GM18868 (cell line): ENCODE measurements around the gene FASTK.

Source experiments
- ATAC-seq: cut with Tn5 transposase; IDR thresholded peaks from one replicate; pipeline ENCODE4 v1.9.1; 2021; ENCODE audit warnings: mild to moderate bottlenecking, moderate library complexity; ENCODE audit not compliant: unreplicated experiment

Gene FASTK

GRCh38 chr7:151083071-151083823, 2.6 kb upstream of the FASTK start, which contains the start of gene TMUB1:
Gene TMUB1 (minus strand): TSS chr7:151083493. CDS start chr7:151082563, 930 bp downstream.
- ATAC-seq: peak; percentile 48

GRCh38 chr7:151082141-151083070, 1.8 kb upstream of the FASTK start:
- ATAC-seq: no peak

DNA sequence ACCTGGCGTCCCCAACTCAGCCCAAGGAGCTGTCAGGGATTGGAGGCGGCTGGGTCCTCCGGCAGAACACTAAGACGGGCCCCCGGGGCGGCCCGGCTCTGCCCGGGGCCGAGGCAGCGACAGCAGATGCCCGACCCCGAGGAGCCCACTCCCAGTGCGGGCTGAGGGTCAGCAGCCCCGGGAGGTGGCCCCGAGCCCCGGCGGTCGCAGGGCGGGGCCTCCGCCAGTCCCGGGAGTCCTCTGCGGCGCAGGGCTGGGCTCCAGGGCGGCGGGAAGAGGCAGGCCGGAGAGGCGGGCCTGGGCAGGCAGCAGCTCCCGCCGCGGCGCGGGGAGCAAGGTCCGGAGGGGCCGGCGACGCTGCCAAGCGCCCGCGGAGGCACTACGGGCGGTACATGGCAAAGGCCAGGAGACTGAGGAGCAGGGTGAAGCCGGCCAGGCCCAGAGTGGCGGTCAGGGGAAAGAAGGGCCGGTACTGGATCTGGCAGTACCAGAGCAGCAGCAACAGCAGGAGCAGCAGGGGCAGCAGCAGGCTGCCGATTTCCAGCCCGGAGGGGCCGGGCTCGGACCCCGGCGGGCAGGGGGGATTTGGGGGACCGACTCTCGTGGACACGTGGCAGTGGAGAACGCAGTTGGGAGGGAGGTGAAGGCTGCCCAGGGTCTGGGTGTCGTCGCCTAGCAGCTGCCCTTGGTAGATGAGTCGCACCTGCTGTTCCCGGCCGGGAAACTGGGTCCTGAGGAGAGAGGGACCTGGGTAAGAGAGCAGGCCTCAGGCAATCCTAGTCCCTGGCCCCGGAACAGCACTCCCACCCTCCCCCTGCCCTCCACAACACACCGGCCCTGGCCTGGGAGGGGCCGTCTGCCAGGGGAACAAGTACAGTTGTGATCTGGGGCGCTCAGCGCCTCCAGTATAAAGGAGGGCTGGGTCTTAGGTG, 827 bp upstream of the FASTK start:
- ATAC-seq: no peak

- ATAC-seq: no peak
Observed at GRCh38 chr7:151080067-151080521, 515 bp downstream of the FASTK start.

DNA sequence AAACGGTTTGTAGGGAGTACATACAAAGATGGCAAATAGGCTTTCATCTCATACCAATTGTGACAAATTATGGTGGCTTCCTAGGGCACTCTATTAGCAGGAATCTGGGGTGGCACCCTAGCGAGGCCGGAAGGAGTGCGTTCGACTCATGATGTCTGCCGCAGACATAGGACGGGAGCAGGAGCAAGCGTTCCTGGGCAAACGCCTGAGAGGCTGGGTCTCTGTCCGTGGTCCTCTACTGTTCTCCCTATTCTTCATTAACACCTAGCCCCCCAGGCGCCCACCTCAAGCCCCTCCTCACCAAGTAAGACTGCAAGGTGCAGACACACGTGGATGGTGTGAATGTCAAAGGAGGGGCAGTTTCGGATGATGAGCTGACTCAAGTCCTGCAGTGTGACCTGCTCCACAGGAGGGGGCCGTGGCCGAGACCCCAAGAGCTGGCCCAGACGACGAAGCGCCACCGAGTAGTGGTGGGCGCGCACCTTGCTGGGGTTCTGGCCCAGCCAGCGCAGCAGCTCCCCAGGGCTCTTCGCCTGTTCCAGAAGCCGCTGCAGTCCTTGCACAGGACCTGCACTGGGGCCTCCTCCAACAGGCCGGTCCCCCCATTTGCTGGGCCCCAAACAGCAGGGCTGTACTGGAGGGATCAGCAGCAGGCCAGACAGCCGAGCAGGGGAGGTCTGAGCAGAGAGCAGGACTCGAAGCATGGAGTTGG, 1.3 kb downstream of the FASTK start:
- no peak for ATAC-seq

DNA sequence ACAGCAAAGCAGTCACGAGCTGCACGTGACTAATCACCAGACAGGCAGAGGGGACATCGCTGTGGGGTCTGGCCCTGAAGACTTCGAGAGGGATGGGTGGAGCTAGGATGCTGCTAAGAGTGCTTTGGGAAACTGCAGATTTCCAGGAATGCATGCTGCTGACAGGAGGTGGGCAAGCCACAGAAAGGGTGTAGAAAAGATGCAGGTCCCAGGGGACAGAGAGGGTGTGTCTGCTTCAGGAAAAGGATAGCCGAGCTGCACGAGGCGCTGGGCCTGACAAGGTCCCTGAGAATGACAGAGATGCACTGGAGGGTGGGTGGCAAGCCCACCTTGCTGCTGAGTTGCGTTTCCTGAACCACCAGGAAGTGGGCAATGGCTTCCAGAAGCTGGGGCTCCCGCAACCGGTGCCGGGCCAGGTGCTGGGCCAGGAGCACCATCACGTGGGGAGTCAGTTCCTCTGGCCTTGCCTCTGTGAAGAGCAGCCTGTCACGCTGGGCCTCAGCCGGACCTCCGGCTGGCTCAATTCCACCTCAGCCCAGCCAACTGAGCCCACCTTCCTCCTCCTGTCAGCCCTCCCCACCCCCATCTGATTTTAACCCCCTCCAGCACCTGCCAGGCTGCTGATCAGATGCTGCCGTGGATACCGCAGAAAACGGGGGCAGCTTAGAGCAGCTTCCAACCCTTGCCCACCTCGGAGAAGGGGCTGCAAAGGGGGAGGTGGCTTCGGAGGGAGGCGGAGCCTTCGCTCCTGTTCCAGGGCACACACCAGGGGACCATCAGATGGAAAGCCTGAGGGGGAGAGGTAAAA, 2.2 kb downstream of the FASTK start:
- ATAC-seq: no peak

DNA sequence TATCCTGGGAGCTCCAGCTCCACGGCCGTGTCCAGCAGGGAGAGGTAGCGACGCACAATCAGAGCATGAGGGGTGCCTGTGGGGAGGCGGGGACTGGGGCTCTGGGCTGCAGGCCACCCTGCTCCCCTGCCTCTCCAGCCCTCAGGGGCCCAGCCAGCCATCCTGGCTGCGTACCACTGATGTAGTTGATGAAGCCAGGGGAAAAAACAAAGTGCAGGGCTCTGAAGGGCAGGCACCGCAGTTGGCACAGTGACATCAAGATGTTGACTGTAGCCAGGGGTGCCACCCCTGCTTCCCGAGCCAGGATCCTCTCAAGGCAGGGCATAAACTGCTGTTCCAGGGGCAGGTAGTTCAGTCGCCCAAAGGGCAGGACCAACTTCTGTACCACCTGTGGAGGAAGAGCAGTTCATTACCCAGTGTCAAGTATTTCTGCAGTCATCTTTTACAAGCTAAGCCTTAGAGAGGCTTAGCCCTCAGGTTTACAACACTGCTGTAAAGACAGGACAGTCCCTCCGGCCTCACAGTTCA, 2.8 kb downstream of the FASTK start:
- ATAC-seq: no peak

GRCh38 chr7:151076863-151077704, 3.5 kb downstream of the FASTK start:
- no peak for ATAC-seq

- no peak for ATAC-seq
Observed at GRCh38 chr7:151075978-151076426, 4.6 kb downstream of the FASTK start.

DNA sequence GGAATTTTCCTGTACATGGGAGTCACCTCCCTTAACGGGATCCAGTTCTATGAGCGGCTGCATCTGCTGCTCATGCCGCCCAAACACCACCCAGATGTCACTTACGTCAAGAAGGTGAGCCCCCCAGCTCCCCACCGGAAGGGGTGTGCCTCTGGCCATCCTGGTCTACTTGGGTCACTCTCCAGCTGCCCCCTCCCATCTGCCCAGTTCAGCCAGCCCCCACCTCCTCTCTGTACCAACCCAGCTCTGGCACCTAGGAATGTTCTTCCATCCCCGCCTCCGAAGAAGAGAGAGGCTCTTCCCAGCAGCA, 5.0 kb downstream of the FASTK start:
- ATAC-seq: no peak

DNA sequence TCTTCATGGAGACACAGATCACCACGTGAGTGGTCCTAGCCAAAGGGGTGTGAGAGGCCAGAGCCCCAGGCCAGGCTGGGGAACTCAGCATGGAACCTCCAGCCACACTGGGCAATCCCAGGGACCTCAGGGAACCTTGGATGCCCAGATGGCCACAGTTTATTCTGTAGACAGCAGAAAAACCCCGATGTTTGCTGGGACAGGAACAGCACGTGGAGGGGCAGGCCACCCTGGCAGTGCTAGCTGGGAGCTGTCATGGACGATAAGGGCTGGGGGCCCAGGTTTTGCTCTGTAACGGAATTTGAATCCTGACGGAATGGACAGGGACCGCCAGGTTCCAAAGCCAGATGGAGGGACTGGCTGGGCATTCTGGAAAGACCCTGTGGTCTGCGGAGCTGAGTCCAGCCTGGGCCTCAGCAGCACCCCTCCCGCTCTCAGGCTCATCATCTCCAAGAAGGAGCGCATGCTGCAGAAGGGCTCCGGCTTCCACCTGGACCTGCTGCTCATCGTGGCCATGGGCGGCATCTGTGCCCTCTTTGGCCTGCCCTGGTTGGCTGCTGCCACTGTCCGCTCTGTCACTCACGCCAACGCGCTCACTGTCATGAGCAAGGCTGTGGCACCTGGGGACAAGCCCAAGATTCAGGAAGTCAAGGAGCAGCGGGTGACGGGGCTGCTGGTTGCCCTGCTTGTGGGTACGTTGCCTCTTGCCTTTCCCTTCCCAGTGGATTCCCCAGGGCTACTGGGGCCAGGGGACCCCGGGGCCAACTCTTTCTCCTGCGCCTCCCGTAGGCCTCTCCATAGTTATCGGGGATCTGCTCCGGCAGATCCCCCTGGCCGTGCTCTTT, 5.6 kb downstream of the FASTK start:
- ATAC-seq: no peak

DNA sequence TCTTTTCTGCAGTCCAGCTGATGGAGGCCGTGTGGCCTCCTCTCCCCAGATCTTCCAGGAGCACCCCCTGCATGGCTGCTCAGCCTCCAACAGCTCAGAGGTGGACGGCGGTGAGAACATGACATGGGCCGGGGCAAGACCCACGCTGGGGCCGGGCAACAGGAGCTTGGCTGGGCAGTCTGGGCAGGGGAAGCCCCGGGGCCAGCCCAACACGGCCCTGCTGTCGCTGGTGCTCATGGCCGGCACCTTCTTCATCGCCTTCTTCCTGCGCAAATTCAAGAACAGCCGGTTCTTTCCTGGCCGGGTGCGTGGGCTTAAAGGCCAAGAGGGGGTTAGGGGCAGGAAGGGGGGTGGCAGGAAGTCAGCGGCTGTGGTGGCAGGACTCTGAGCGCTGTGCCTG, 6.6 kb downstream of the FASTK start:
- ATAC-seq: no peak

- no peak for ATAC-seq
Observed at GRCh38 chr7:151071032-151071866, 9.4 kb downstream of the FASTK start.

DNA sequence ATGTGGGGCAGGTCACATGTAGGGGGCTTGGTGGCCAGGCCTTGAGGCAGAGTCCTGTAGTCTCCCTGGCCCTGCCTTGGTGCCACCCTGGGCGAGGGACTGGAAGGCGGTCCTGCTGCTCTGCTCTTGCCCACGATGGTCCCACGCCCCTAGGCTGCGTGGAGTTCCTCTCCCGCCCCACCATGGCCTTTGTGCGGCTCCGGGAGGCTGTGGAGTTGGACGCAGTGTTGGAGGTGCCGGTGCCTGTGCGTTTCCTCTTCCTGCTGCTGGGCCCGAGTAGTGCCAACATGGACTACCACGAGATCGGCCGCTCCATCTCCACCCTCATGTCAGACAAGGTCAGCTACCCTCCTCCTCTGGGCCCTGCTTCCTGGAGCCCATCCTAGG, 10.0 kb downstream of the FASTK start:
- no peak for ATAC-seq

- ATAC-seq: no peak
Observed at GRCh38 chr7:151069841-151070573, 10.6 kb downstream of the FASTK start.
